HuH-7 (cell line): Measurements from ENCODE around the gene DGKB.

Experiments used
- DNase-seq: peaks from one replicate; pipeline ENCODE4 v3.0.0; 2011; ENCODE audit warnings: low spot score

The DGKB gene

GRCh38 chr7:14821757-14822480 is 80.6 kb downstream of the DGKB start:
- DNase-seq: no peak

DNA sequence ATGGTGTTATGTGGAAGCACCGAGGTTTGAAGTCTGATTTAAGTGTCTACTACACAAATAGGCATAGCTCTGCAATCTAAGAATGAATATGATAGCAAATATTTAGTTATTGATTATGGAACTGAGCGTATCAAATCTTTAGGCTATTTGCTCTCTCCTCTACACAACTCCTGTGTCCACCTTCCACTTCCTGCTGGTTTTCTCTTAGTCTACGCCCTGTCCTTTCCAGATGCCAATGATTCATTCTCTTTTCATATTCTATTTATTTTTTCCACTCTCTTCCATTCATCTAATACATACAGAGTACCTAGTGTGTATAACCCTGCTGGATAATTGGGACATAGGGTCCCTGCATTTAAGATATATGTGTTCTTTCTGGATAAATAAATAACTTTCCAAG is 83.7 kb downstream of the DGKB start:
- DNase-seq: no peak

- no peak for DNase-seq
These were observed 84.5 kb downstream of the DGKB start for GRCh38 chr7:14817829-14818614.

DNA sequence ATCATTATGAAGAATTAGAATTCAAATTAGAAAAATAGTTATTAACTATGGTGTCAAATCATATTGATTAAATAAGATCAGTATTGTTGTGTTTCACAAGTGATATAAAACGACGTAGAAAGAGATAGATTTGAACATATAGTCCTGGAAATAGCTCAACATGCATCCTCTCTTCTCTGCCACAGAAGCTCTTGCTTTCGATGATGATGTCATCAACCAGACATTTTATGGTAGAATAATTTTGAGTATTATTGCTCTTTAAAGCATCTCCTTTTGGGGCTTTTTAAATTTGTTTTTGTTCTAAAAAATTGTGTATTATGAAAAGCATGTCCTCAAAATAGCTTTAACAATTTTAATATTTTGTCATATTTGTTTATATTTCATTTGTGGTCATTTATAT is 95.0 kb downstream of the DGKB start:
- DNase-seq: no peak

DNA sequence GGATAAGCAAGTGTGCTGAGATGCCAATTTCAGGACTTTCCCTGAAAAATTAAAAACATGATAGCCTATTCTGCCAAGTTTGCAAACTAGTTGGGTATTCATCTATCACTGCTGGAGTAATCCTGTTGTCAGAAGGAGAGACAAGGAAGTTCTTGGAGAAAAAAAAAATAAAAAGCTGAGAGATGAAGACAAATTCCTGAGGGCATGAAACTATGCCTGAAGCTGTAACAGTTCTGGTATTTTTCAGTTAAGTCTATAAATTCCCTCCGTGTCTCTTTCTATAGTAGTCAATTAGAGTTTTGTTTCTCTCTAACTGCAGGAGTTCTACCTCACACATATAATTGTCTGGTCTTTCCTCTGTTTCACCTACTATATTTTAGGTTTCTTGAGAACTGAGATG is 95.7 kb downstream of the DGKB start:
- no peak for DNase-seq

- DNase-seq: peak; percentile 3
These were observed 97.3 kb downstream of the DGKB start for GRCh38 chr7:14805105-14805719.

- no peak for DNase-seq
These were observed 101.9 kb downstream of the DGKB start for GRCh38 chr7:14800664-14801063.

- DNase-seq: no peak
These were observed 109.4 kb downstream of the DGKB start for GRCh38 chr7:14793151-14793550.

DNA sequence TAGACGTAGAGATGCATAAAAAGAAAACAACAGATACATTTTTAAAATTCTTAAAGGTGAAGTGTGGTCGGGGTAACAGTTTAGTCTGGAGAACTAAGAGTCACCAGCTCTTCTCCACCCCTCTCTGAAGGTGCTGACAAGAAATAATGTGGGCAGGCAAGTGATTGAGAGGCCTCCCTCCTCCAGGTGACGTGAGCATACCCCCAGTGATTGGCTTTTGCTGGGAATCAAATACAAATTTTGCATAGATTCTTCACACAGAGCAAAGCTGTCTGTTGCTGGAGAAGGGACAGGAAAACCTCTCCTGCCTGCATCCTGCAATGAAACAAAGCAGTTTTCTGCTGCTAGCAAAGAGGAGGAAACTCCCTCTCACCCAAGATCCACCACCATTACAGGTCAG is 115.0 kb downstream of the DGKB start:
- DNase-seq: no peak

- DNase-seq: no peak
These were observed 116.1 kb downstream of the DGKB start for GRCh38 chr7:14786314-14786895.

DNA sequence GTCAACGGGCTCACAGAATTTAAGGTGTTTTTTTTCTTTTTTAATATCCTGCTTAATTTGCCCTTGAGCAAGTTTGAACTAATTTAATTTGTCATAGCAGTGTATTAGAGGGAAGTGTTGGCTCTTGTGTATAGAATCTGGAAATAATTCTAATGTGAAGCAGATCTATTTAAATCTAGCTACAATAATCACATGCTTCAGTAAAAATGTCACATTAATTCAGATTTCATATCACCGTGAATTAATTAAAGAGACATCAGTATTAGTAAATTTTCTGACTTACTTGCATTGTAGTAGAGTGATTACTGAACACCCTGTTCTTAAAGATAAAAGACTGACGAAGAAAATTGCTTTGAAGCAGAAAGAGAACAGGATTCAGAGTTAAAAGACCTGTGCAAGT is 124.7 kb downstream of the DGKB start:
- DNase-seq: no peak

GRCh38 chr7:14776266-14776665 is 126.3 kb downstream of the DGKB start:
- no peak for DNase-seq

GRCh38 chr7:14773729-14774271 is 128.8 kb downstream of the DGKB start:
- no peak for DNase-seq

DNA sequence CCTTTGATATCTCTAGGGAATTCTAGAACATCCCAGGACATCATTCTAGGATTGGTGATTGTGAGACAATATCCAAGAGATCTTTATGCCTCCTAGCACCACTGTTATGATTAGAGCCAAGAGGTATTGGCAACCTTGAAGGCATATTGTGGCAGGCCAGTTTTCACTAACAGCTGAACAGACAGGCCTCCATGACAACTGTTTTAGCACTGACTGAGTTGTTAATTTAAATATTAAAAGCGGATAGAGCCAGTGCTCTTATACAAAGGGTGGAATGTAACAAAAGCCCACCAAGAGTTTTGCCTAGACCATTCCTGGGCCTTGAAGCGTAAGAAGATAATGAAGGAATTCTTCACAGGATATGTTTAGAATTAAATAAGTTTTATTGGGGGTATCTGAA is 131.9 kb downstream of the DGKB start:
- no peak for DNase-seq

DNA sequence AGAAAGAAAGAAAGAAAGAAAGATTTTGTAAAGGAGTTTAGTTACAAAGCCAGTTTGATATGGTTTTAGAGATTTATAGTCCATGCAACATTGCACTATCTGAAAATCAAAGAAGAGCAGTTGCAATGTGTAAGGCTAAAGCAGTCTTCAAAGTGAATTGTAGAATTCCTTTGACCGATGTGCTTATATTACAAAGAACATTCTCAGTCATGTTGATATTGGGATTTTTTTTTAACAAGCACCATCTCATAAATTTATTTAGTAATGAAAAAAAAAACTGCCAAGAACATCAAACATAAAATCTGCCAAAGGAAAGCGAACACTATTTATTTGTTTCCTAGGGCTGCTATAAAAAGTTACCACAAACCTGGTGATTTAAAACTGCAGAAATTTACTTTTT is 133.3 kb downstream of the DGKB start:
- no peak for DNase-seq

DNA sequence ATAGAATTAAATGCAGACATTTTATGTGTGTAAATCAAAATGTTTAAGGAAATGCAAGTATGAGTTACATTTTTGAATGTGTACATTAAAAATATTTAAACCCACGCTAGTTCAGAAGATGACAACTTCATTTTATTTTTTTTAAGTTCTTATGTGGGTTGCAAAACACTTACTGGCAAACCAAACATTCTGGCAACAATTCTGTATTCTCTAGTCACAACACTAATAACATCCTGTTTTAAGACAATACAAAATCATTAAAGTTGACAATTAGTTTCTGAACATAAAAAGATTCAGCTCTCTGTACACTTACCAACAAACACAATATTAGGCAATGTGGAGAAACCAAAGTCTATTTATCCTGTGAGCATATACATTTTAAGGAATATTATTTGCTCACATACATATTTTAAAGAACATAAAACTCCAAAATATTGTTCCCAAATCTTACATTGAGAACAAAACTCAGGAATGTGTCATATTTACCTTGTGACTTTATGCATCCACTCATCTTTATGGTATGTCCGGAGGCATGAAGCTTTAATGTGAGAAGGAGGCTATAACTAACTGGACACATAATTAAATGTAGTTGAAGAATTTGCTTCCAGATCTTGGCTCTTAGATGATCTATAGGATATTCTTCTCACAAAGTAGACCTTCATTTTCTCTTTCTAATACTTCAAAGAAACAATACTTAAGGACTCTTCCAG is 134.7 kb downstream of the DGKB start:
- DNase-seq: no peak

DNA sequence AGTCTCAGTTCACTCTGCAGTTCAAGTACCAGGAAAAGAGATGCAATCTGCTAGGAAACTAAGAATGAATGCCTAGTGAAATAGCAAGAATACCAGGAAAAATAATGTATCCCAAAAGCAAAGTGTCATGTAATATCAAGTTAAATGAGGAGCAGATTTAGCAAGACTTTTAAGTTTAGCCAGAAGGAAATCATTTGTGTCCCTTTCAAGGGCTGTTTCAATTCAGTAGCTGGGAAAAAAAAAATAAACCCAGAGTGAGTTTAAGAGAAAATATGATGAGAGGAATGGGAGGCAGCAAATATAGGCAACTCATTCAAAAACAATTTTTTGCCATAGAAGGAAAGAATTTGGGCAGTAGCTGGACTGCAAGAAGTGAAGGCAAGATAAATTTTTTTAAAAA is 135.8 kb downstream of the DGKB start:
- no peak for DNase-seq

DNA sequence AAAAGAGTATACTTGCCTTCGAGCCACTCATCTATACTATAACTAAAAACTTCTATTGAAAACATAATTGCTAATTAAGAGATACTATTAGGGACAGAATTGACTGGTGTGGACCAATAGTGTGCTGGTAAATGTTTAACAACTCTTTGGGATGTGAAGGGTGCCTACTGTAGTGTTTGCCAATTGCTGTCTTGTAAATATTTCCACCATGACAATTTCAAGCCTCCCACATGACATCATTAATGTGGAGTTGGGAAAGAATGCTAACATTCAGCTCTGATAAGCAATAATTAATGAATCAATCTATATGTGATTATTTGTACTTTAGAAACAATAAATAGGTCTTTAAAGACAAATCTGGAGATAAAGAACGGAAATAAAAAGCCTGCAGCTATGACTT is 136.8 kb downstream of the DGKB start:
- no peak for DNase-seq

DNA sequence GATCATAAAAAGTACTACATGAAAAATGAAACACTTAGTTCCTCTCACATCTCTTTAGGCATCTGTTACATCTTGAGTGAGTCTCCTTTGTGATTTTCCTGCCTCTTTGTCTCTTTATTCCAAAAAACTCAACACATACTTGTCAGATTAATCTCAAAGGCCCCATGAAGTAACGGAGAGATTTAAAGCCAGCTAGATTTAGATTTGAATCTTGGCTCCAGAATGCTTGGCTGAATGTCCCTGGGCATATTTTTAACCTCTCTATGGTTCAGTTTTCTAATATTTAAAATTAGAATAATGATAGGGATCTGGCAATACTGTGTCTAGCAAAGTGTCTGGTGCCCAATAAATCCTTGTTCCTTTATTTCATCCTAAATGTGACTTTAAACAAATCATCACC is 140.0 kb downstream of the DGKB start:
- no peak for DNase-seq

DNA sequence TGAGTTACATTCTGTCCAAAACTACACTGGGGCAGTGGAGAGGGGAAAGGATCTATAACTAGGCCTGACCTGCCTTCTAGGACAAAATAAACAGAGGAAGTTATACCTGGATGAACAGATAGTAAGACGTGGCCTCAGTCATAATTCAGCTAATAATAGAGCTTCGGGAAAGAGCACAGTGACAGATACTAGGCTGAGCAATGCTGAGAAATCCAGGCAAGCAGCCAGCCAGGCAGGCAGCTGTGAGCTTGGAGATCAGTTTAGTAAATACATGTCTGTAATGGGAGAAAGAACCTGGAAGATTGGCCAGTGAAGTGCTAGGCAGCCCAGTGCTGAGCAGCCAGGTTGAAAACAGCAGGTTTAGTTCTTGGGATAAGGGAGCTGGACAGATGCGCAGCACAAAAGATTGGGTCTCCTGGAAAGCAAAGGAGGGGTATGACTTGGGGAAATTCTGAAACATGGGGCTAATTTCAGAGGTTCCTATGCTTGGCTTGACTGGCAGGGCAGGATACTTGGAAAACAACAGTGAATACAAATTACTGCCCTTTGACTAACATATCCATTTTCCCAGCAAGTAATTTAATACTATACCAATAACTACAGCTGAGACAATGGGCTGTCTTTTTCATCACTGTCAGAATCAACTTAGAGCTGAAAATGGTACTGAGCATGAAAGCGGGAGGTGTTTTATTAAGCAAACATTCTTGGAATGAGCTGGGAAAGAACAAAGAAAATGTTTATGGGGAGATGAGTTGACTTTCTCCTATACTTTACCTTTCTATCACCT is 140.8 kb downstream of the DGKB start:
- DNase-seq: no peak
